Erythroblast (primary cell): Measurements from ENCODE around the gene TOR4A.

ENCODE experiments used
- GATA1 ChIP-seq: IDR thresholded peaks from 2 replicates; pipeline ENCODE4 v1.6.1; 2011; ENCODE audit warnings: low read depth, mild to moderate bottlenecking, control low read depth, low read length, moderate library complexity
- POLR2A ChIP-seq: IDR thresholded peaks from 2 replicates; pipeline ENCODE4 v1.6.1; 2011; ENCODE audit warnings: mild to moderate bottlenecking, low read length

DNA sequence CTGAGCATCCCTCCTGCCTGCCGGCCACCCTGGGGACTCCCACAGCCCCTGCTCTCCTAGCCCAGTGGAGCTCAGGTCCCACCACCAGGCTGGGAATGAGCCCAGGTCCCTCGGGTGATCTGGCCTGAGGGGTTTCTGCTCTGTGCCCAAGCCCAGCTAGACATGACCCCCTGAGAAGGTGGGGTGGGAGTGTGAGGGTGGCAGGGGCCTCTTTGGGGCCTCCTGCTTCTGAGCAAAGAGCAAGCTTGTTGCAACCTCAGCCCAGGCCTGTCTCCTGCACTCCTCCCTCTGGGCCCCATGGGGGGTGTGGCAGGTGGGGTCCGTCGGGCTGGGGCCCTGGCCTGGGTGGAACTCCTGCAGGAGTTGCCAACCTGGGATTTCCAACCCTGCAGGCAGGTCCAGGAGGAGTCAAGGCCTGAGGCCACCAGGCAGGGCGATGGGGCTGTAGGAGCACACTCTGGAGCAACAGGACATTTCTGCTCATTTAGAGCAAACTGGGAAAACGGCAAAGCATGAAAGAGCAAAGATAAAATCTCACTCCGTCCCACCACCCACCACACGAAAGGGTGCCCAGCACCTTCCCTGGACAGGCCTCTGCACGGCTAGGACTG, 35.9 kb downstream of the TOR4A start:
- TF ChIP-seq POLR2A (no peak), GATA1 (no peak)
